Measurements from ENCODE around the gene OTOP2.

OTOP2 gene

DNA sequence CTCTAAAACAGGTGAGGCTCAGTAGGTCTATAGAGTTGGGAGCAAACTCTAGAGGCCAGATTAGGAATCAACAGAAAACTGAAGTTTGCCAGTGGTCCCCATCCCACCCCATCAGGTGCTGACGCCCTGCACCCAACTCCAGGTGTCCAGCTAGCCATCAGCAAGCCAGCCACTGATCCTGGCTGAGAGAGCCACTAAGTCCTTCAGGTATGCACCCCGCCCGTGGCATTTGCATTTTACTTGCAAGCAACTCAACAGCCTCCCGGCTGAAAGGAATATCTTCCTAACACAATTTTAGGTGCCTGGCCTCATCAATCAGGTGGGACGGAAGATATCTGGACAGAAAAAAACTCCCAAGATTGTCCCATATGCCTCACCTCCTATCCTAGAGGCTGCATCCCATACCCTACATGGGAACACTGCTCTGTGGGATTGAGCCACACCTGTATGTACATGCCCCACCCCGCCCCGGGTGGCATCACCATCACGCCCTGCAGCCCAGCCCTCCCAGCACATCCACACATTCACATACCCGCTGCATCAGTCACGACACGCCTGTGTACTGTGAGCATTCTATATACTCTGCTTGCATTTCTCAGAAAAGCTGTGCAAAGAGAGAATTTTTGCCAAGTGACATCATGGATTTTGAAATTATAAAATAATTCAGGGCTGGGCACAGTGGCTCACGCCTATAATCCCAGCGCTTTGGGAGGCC is 19.9 kb downstream of the OTOP2 start:
- TF ChIP-seq, protein P1, sequence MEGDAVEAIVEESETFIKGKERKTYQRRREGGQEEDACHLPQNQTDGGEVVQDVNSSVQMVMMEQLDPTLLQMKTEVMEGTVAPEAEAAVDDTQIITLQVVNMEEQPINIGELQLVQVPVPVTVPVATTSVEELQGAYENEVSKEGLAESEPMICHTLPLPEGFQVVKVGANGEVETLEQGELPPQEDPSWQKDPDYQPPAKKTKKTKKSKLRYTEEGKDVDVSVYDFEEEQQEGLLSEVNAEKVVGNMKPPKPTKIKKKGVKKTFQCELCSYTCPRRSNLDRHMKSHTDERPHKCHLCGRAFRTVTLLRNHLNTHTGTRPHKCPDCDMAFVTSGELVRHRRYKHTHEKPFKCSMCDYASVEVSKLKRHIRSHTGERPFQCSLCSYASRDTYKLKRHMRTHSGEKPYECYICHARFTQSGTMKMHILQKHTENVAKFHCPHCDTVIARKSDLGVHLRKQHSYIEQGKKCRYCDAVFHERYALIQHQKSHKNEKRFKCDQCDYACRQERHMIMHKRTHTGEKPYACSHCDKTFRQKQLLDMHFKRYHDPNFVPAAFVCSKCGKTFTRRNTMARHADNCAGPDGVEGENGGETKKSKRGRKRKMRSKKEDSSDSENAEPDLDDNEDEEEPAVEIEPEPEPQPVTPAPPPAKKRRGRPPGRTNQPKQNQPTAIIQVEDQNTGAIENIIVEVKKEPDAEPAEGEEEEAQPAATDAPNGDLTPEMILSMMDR (IDR thresholded peaks at IDR 0.05; ENCODE audit: low read depth, low read length) = no peak
- H3K4me3 ChIP-seq (ENCODE audit: low read depth, low read length) = no peak overlapping the region

- H3K4me3 ChIP-seq (ENCODE audit: low read depth, low read length) = no peak overlapping the region
- TF ChIP-seq, protein P1 (IDR thresholded peaks at IDR 0.05; ENCODE audit: low read depth, low read length) = no peak
Measured at GRCh38 chr17:74945543-74945942, 21.5 kb downstream of the OTOP2 start.

- no peak overlapping the region for H3K4me3 ChIP-seq (ENCODE audit: low read depth, low read length)
- TF ChIP-seq, protein P1 (IDR thresholded peaks at IDR 0.05; ENCODE audit: low read depth, low read length) = no peak
Measured at GRCh38 chr17:74946641-74947040, 22.6 kb downstream of the OTOP2 start.

GRCh38 chr17:74947041-74947754 is 23.1 kb downstream of the OTOP2 start:
- no peak overlapping the region for H3K4me3 ChIP-seq (ENCODE audit: low read depth, low read length)
- TF ChIP-seq, protein P1 (IDR thresholded peaks at IDR 0.05; ENCODE audit: low read depth, low read length) = no peak

DNA sequence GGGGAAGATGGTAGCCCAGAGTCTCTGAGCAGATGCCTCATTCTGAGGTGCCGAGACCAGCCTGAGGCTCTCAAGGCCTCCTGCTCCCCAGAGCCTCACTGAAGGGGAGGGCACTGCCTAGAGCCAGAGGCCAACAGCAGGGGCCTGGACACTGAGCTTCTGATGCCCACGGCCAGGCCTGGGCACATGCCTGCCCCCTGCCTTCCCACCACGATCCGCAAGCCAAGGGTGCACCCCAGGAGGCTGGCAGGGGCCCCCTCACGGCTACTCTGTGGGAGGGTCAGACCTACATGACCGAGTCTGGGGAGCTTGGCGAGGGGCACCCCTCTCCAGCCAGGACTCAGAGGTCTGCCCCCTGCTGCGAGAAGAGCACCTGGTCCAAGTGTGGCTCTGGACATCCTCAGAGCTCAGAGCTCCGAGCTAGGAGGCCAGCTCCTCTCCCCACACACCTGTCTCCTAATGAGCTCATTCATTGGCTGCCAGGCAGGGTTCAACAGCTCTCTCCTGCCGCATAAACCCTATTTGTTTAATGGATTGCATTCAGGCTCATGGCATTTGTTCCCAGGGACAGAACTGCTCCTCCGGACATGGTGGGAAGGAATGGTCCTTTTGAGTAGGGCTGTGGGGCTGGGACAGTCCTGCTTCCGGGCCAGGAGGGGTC is 25.5 kb downstream of the OTOP2 start:
- H3K4me3 ChIP-seq (ENCODE audit: low read depth, low read length) = no peak overlapping the region
- TF ChIP-seq, protein P1 (IDR thresholded peaks at IDR 0.05; ENCODE audit: low read depth, low read length) = no peak

- no peak overlapping the region for H3K4me3 ChIP-seq (ENCODE audit: low read depth, low read length)
- TF ChIP-seq, protein P1 (IDR thresholded peaks at IDR 0.05; ENCODE audit: low read depth, low read length) = no peak
Measured at GRCh38 chr17:74950207-74950606, 26.1 kb downstream of the OTOP2 start.

- H3K4me3 ChIP-seq (ENCODE audit: low read depth, low read length) = no peak overlapping the region
- TF ChIP-seq, protein P1 (IDR thresholded peaks at IDR 0.05; ENCODE audit: low read depth, low read length) = no peak
Measured at GRCh38 chr17:74951065-74951464, 27.0 kb downstream of the OTOP2 start.

Measured in WI38 (cell line).